ENCODE measurements around the gene KLHDC4. TPM values are rescaled to one million over a fixed set of nuclear protein-coding genes. Genes with fewer than 3 reads are reported as not detected.

Gene KLHDC4
- total and polyA plus RNA-seq, 9 of the 15 experiments (the other 6 are each of a cell fraction or from before 2014, with no cell fraction given), result 1.3 to 68.1 (median 32.8) TPM

- TF ChIP-seq ARID1B (IDR thresholded peaks at IDR 0.05), result no peak; the same call in 1 of the 2 replicates
- TF ChIP-seq SREBF2 (CRISPR knock-in tag; IDR thresholded peaks at IDR 0.05), result no peak
- TF ChIP-seq ZNF830 (CRISPR knock-in tag; IDR thresholded peaks at IDR 0.05), result no peak
- TF ChIP-seq FUS (optimal IDR thresholded peaks at IDR 0.05; ENCODE audit: low read depth, low read length), result no peak
- TF ChIP-seq E2F4 (CRISPR knock-in tag; IDR thresholded peaks at IDR 0.05; ENCODE audit: low read depth), result no peak
- TF ChIP-seq XRCC5 (IDR thresholded peaks at IDR 0.05; ENCODE audit: low read depth, low read length), result no peak
- no peak for TF ChIP-seq ZNF699 (CRISPR knock-in tag; IDR thresholded peaks at IDR 0.05; ENCODE audit: insufficient replicate concordance)
- peak; percentile 61 for TF ChIP-seq ATF7 (IDR thresholded peaks at IDR 0.05)
- no peak for TF ChIP-seq ZSCAN29 (IDR thresholded peaks at IDR 0.05)
- no peak for TF ChIP-seq SMC3 (conservative IDR thresholded peaks at IDR 0.05; ENCODE audit: insufficient read depth, low read depth, low read length)
- no peak for TF ChIP-seq JUNB (CRISPR knock-in tag; conservative IDR thresholded peaks at IDR 0.05)
- TF ChIP-seq FOXK2 (conservative IDR thresholded peaks at IDR 0.05 in 1 of 2, IDR thresholded peaks at IDR 0.05 in 1 of 2; ENCODE audit: low read depth in 2 of 2), result peak; percentile 64 to 76; a peak in 3 of 4 replicates
- TF ChIP-seq MAFK (IDR thresholded peaks at IDR 0.05; ENCODE audit: low read length), result no peak
- TF ChIP-seq MED1 (CRISPR knock-in tag; IDR thresholded peaks at IDR 0.05; ENCODE audit: borderline replicate concordance), result no peak
- no peak for TF ChIP-seq ZNF398 (CRISPR knock-in tag; IDR thresholded peaks at IDR 0.05)
- TF ChIP-seq ZNF384 (IDR thresholded peaks at IDR 0.05; ENCODE audit: low read depth, low read length), result peak; percentile 63
- TF ChIP-seq TFAP4 (CRISPR knock-in tag; IDR thresholded peaks at IDR 0.05; ENCODE audit: borderline replicate concordance), result peak; percentile 98
- no peak for TF ChIP-seq TSHZ1 (CRISPR knock-in tag; IDR thresholded peaks at IDR 0.05)
- no peak for TF ChIP-seq ZBTB1 (CRISPR knock-in tag; IDR thresholded peaks at IDR 0.05; ENCODE audit: borderline replicate concordance, low read depth)
Measured at GRCh38 chr16:87765776-87766484, at the start of gene KLHDC4 (continued).
